Pancreas (tissue), 10 donors: ENCODE results near the gene PRKD1. TPM values are rescaled to one million over a fixed set of nuclear protein-coding genes. Genes with fewer than 3 reads are reported as not detected.
A peak's percentile ranks its signal among the peaks of the same experiment; 100 is the strongest.

ENCODE experiments used
- ATAC-seq, 4 donors: fragments of 200-7000 bp; cut with Tn5 transposase; one replicate each; pipeline versions ENCODE4 v1.8.0 to v1.9.1; 2020; ENCODE audit warnings: mild to moderate bottlenecking in 4 of 4, moderate library complexity in 4 of 4
- DNase-seq, 6 donors: peaks; one replicate each; pipeline ENCODE4 v3.0.0-alpha.2; 2020
- FAIRE-seq: peaks from 2 replicates; lab custom pipeline; 2012; peaks lifted over from hg19 to GRCh38; lab: Jason Lieb, UNC
- H3K27ac ChIP-seq, 4 donors: fragments of 200-600 bp; sonication (generic); 1 replicate in 3 of 4; 2 replicates in 1 of 4; pipeline versions ENCODE4 v1.5.0 to v1.8.0; 2020
- H3K27me3 ChIP-seq, 4 donors: fragments of 200-600 bp; one replicate each; pipeline ENCODE4 v1.8.0; 2021
- H3K36me3 ChIP-seq, 3 donors: fragments of 200-600 bp; sonication (generic) in 1 of 3; one replicate each; pipeline versions ENCODE4 v1.5.0 to v1.8.0; 2020 to 2021
- H3K4me1 ChIP-seq, 3 donors: fragments of 200-600 bp; one replicate each; pipeline ENCODE4 v1.8.0; 2021
- H3K4me3 ChIP-seq, 4 donors: fragments of 200-600 bp; sonication (generic) in 2 of 4; one replicate each; pipeline versions ENCODE4 v1.5.0 to v1.8.0; 2020 to 2021
- H3K9me3 ChIP-seq, 4 donors: fragments of 200-600 bp; one replicate each; pipeline ENCODE4 v1.8.0; 2021
- WGBS, 2 donors: extraction: QIAGEN DNeasy Blood & Tissue Kit; methylation state at CpG; one replicate each; pipeline ENCODE4 v1.1.7; 2013; 5-methylcytosine and 5-hydroxymethylcytosine counted together
- intact Hi-C, 3 donors: fragments of 100-400 bp; cut with DNase I; formaldehyde crosslinking; loops; one replicate each; pipeline versions ENCODE4 v1.11.1 to v1.14.2; 2022
- polyA plus RNA-seq, 2 donors: library from polyadenylated mRNA; stranded (reverse); fragments of 200-250 nt; gene quantifications; one replicate each; pipeline ENCODE4 v1.2.3, GENCODE V29; 2013
- total RNA-seq, 6 donors: library from RNA; stranded (reverse); fragmentation: NEBNext Ultra II Directional in 4 of 6; extraction: Animal tissue kit (Norgen Biotek cat#: 25700) in 4 of 6; gene quantifications; one replicate each; pipeline versions ENCODE4 v1.2.1 to v1.2.4, GENCODE V29; 2021 to 2023
- TF ChIP-seq, protein P1 (sequence below), 4 donors: fragments of 200-600 bp; sonication (generic) in 3 of 4; IDR thresholded peaks; one replicate each; pipeline versions ENCODE4 v1.5.0 to v1.8.0; 2021; ENCODE audit warnings: antibody characterized with exemption in 4 of 4
- donor health status: healthy with polysubstance abuse.
- donor health status: DM: no; HTN: no; CAD: no; lungs with moderate emphysema.
- donor health status: DM: no; HTN: no; CAD: no.
- donor health status: control.
- donor health status: control.
- donor health status: Bipolar disorder and iron deficiency.
- donor health status: DM: yes; HTN: yes; CAD: no.
- donor health status: DM: no; HTN: no; CAD: no.
- donor health status: DM: no; HTN: no; CAD: no.
- donor health status: DM: yes; HTN: yes; CAD: no.

Gene PRKD1
- total and polyA plus RNA-seq, 8 donors: 3.1 to 13.2 (median 4.2) TPM

DNA sequence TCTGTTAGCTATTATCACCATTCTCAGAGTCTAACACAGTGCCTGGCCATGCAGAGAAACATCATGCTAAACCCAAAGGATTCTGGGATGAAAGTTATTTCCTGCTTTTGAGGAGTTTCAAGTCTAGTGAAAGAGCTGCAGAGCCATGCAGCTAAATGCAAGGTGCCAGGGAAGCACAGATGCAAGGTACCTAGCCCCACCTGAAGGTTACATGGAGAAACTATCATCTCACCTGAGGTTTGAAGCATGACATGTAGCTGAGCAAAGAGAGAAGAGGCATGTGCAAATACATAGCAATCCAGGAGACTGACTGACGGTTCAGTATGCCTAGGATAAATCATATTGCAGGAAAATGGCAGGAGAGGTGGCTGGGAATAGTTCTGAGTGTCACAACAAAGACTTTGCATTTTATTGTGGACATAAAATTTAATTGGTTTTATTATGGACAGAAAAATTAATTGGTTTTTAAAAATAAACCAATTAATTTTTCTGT lies 170.4 kb downstream of the PRKD1 start:
- no peaks in the 10 kb centered on the region for H3K36me3 ChIP-seq
- ATAC-seq (peak in 3 of 4 donors; percentile 32 to 50 (median 42)), FAIRE-seq (no peak), DNase-seq (no peak)
- intact Hi-C loops: no loop called here
- no peak overlapping the region for H3K4me3 ChIP-seq
- no peaks in the 10 kb centered on the region for H3K9me3 ChIP-seq
- H3K27ac ChIP-seq: no peak overlapping the region
- peaks cover 4 to 18% (median 12%) of the 10 kb centered on the region in 3 donors for H3K4me1 ChIP-seq
- 87 to 91% methylated on average over 1 of the region's 1 CpG for WGBS, 2 donors
- no peaks in the 10 kb centered on the region for H3K27me3 ChIP-seq
- TF ChIP-seq, protein P1, sequence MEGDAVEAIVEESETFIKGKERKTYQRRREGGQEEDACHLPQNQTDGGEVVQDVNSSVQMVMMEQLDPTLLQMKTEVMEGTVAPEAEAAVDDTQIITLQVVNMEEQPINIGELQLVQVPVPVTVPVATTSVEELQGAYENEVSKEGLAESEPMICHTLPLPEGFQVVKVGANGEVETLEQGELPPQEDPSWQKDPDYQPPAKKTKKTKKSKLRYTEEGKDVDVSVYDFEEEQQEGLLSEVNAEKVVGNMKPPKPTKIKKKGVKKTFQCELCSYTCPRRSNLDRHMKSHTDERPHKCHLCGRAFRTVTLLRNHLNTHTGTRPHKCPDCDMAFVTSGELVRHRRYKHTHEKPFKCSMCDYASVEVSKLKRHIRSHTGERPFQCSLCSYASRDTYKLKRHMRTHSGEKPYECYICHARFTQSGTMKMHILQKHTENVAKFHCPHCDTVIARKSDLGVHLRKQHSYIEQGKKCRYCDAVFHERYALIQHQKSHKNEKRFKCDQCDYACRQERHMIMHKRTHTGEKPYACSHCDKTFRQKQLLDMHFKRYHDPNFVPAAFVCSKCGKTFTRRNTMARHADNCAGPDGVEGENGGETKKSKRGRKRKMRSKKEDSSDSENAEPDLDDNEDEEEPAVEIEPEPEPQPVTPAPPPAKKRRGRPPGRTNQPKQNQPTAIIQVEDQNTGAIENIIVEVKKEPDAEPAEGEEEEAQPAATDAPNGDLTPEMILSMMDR (IDR thresholded peaks at IDR 0.05): no peak

DNA sequence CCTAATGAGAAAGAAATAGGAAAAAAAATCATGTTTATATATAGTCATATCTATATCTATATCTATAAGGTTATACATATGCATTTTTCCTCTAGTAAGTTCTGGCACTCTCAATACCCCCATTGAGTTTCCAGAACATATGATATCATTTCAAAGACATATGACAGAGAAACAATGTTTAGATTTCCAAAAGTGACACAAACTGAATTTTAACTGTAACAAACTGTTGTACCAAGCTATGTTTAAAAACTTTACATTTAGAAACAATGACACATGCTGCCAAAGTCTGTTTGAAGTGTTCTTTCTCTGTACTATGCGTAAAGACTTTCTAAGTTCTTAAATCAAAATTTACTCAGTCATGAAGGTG lies 171.6 kb downstream of the PRKD1 start:
- Histone ChIP-seq H3K4me3 (no peak overlapping the region), H3K27me3 (no peaks in the 10 kb centered on the region), H3K9me3 (no peaks in the 10 kb centered on the region), H3K36me3 (no peaks in the 10 kb centered on the region), H3K4me1 (peaks cover 4 to 18% (median 12%) of the 10 kb centered on the region in 3 donors), H3K27ac (no peak overlapping the region)
- no peak for DNase-seq
- WGBS, 2 donors: 95 to 98% methylated on average over 1 of the region's 1 CpG
- TF ChIP-seq, protein P1 (IDR thresholded peaks at IDR 0.05): no peak
- no peak for ATAC-seq
- no peak for FAIRE-seq
- intact Hi-C loops: no loop called here

GRCh38 chr14:29755311-29756018 lies 172.2 kb downstream of the PRKD1 start:
- FAIRE-seq (no peak), ATAC-seq (peak; percentile 76 to 92 (median 81)), DNase-seq (peak in 1 of 6 donors; percentile 31)
- Histone ChIP-seq H3K4me3 (no peak overlapping the region), H3K27me3 (no peaks in the 10 kb centered on the region), H3K9me3 (no peaks in the 10 kb centered on the region), H3K36me3 (no peaks in the 10 kb centered on the region), H3K4me1 (peaks cover 4 to 18% (median 12%) of the 10 kb centered on the region in 3 donors), H3K27ac (peak overlapping the region in 2 of 4 donors; percentile 35 to 48)
- TF ChIP-seq, protein P1 (IDR thresholded peaks at IDR 0.05): no peak
- intact Hi-C loops: no loop called here
- 27 to 36% methylated on average over 4 of the region's 4 CpGs for WGBS, 2 donors

DNA sequence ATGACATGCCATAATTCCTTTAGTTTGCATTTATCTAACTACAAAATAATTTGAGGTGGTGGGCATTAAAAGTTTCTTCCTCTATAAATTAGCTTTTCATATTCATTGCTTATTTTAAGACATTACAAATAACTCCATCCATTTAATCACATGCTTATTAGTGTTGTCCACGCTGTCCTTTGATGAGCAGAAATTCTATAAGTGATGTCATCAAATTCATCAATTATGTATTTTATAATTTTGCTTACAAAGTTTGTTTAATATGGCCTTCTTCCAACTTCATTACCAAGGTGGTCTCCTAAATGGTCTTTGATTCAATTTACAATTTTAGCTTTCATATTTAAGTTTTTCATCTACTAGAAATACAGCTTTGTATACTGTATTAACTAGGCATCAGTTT lies 173.5 kb downstream of the PRKD1 start:
- no peaks in the 10 kb centered on the region for H3K36me3 ChIP-seq
- intact Hi-C loops: no loop called here
- H3K27me3 ChIP-seq: no peaks in the 10 kb centered on the region
- no peak overlapping the region for H3K4me3 ChIP-seq
- FAIRE-seq (no peak), ATAC-seq (no peak), DNase-seq (no peak)
- 99 to 100% methylated on average over 1 of the region's 1 CpG for WGBS, 2 donors
- TF ChIP-seq, protein P1 (IDR thresholded peaks at IDR 0.05): no peak
- no peak overlapping the region for H3K27ac ChIP-seq
- peaks cover 13 to 18% (median 16%) of the 10 kb centered on the region in 3 donors for H3K4me1 ChIP-seq
- no peaks in the 10 kb centered on the region for H3K9me3 ChIP-seq
